PC-3 (cell line): ENCODE results near the gene TANK. TPM values are rescaled to one million over a fixed set of nuclear protein-coding genes. Genes with fewer than 3 reads are reported as not detected.
A peak's percentile ranks its signal among the peaks of the same experiment; 100 is the strongest.

ENCODE experiments used
- ATAC-seq: fragments of 200-7000 bp; cut with Tn5 transposase; 2 replicates; pipeline ENCODE4 v1.9.1; 2020; ENCODE audit warnings: mild to moderate bottlenecking, moderate library complexity
- BruUV-seq: library from RNA; stranded (reverse); fragments of 400-500 nt; replicated peaks from 2 replicates; lab custom pipeline; 2021; lab: Mats Ljungman, UMichigan
- CTCF ChIA-PET: fragments of 300-600 bp; sonication (Branson Sonifier 250); formaldehyde crosslinking; loops from one replicate; lab custom pipeline; 2022; ENCODE audit warnings: antibody characterized with exemption; lab: Charles Lee
- POLR2A ChIA-PET: fragments of 300-600 bp; sonication (Branson Sonifier 250); formaldehyde crosslinking; loops from one replicate; lab custom pipeline; 2022; ENCODE audit warnings: antibody characterized with exemption; ENCODE audit not compliant: unreplicated experiment; lab: Charles Lee
- DNase-seq: peaks from one replicate; pipeline ENCODE4 v3.0.0-alpha.2; 2015
- H2AFZ ChIP-seq: fragments of 300-600 bp; sonication (generic); 2 replicates; pipeline ENCODE4 v1.6.0; 2016; ENCODE audit warnings: antibody characterized with exemption, low read length
- H3F3A ChIP-seq: fragments of 300-600 bp; sonication (generic); one replicate; pipeline ENCODE4 v1.6.0; 2017; ENCODE audit warnings: antibody characterized with exemption, low read length, control low read depth, mild to moderate bottlenecking; ENCODE audit not compliant: unreplicated experiment
- H3K27ac ChIP-seq: fragments of 300-600 bp; sonication (generic); 2 replicates; pipeline ENCODE4 v1.5.1; 2016; ENCODE audit warnings: mild to moderate bottlenecking, low read length
- H3K27me3 ChIP-seq: fragments of 300-600 bp; sonication (generic); 2 replicates; pipeline ENCODE4 v1.6.1; 2016; ENCODE audit warnings: low read length, mixed read lengths
- H3K36me3 ChIP-seq: fragments of 300-600 bp; sonication (generic); 2 replicates; pipeline ENCODE4 v1.6.1; 2016; ENCODE audit warnings: low read depth, mixed run types, low read length, mixed read lengths
- H3K4me1 ChIP-seq: fragments of 300-600 bp; sonication (generic); 2 replicates; pipeline ENCODE4 v1.5.1; 2016; ENCODE audit warnings: low read length; ENCODE audit not compliant: insufficient read depth
- H3K4me2 ChIP-seq: fragments of 300-600 bp; sonication (generic); 2 replicates; pipeline ENCODE4 v1.6.0; 2016; ENCODE audit warnings: low read length
- H3K4me3 ChIP-seq: fragments of 300-600 bp; sonication (generic); 2 replicates; pipeline ENCODE4 v1.5.1; 2016; ENCODE audit warnings: mild to moderate bottlenecking, low read length, mixed read lengths
- H3K79me2 ChIP-seq: fragments of 300-600 bp; sonication (generic); 2 replicates; pipeline ENCODE4 v1.6.1; 2017; ENCODE audit warnings: low read length, mixed read lengths
- H3K9ac ChIP-seq: fragments of 300-600 bp; sonication (generic); 2 replicates; pipeline ENCODE4 v1.6.0; 2016; ENCODE audit warnings: mild to moderate bottlenecking, low read length
- H3K9me2 ChIP-seq: fragments of 300-600 bp; sonication (generic); replicated peaks from 2 replicates; pipeline ENCODE4 v1.6.1; 2016; ENCODE audit warnings: mixed run types, low read length, mixed read lengths
- H3K9me3 ChIP-seq: fragments of 300-600 bp; sonication (generic); 2 replicates; pipeline ENCODE4 v1.6.1; 2016; ENCODE audit warnings: low read length, mixed read lengths
- H4K20me1 ChIP-seq: fragments of 300-600 bp; sonication (generic); 2 replicates; pipeline ENCODE4 v1.6.1; 2016; ENCODE audit warnings: low read length, mixed read lengths
- CTCF ChIP-seq: fragments of 300-600 bp; sonication (generic); conservative IDR thresholded peaks from 2 replicates; pipeline ENCODE4 v1.5.1; 2017; ENCODE audit warnings: antibody characterized with exemption, low read depth, mild to moderate bottlenecking, low read length
- EZH2 ChIP-seq: fragments of 300-600 bp; sonication (generic); IDR thresholded peaks from one replicate; pipeline ENCODE4 v1.6.1; 2017; ENCODE audit warnings: antibody characterized with exemption, mild to moderate bottlenecking, low read length; ENCODE audit not compliant: unreplicated experiment
- EZH2phosphoT487 ChIP-seq: fragments of 300-600 bp; sonication (generic); IDR thresholded peaks from 2 replicates; pipeline ENCODE4 v1.6.1; 2018; ENCODE audit warnings: mild to moderate bottlenecking, antibody characterized with exemption, low read length, borderline replicate concordance
- intact Hi-C: fragments of 100-400 bp; cut with micrococcal nuclease; formaldehyde crosslinking; loops from 2 replicates; pipeline ENCODE4 v1.9.0; 2023
- total RNA-seq: library from RNA; depleted of rRNA; stranded (reverse); fragments of >200 nt; gene quantifications from 2 replicates; pipeline ENCODE4 v1.2.3, GENCODE V29; 2014

The TANK gene
- total RNA-seq, 1 experiment from 2014 or later: 23.7 TPM

GRCh38 chr2:161133366-161133765, 26.9 kb upstream of the TANK start:
- ChIA-PET CTCF (no interaction called here), POLR2A (no interaction called here)
- Histone ChIP-seq H3K27me3 (no peaks in the 10 kb centered on the region), H2AFZ (no peak overlapping the region), H3K4me1 (peaks cover 36% of the 10 kb centered on the region), H3K4me2 (no peak overlapping the region), H3K9me2 (no peaks in the 10 kb centered on the region), H4K20me1 (no peaks in the 10 kb centered on the region), H3K9ac (no peak overlapping the region), H3K9me3 (no peaks in the 10 kb centered on the region), H3K36me3 (no peaks in the 10 kb centered on the region), H3F3A (no peaks in the 10 kb centered on the region), H3K4me3 (no peak overlapping the region), H3K27ac (no peak overlapping the region), H3K79me2 (no peaks in the 10 kb centered on the region)
- BruUV-seq: no TSS peak
- no peak for ATAC-seq
- TF ChIP-seq EZH2 (no peak), EZH2phosphoT487 (no peak)
- no peak for DNase-seq
- intact Hi-C loops: no loop called here

- H3K4me3 ChIP-seq: peak overlapping the region; percentile 53
- CTCF ChIA-PET: no interaction called here
- intact Hi-C loops: no loop called here
These were observed 25.4 kb upstream of the TANK start for GRCh38 chr2:161134547-161135518.

More at GRCh38 chr2:161134547-161135518, 25.4 kb upstream of the TANK start:
- DNase-seq (peak; percentile 90), ATAC-seq (peak; percentile 76)
- TF ChIP-seq EZH2 (no peak), CTCF (no peak), EZH2phosphoT487 (no peak)
- no peaks in the 10 kb centered on the region for H3K9me2 ChIP-seq
- peak overlapping the region; percentile 42 for H3K27ac ChIP-seq
- H3K4me2 ChIP-seq: peak overlapping the region; percentile 84
- POLR2A ChIA-PET: no interaction called here
- no peak overlapping the region for H3K9ac ChIP-seq
- peak overlapping the region; percentile 50 for H2AFZ ChIP-seq
- H3K27me3 ChIP-seq: no peaks in the 10 kb centered on the region
- H3K4me1 ChIP-seq: peaks cover 29% of the 10 kb centered on the region
- H3F3A ChIP-seq: no peaks in the 10 kb centered on the region
- no TSS peak for BruUV-seq
- no peaks in the 10 kb centered on the region for H3K36me3 ChIP-seq
- H3K9me3 ChIP-seq: no peaks in the 10 kb centered on the region
- H4K20me1 ChIP-seq: no peaks in the 10 kb centered on the region
- no peaks in the 10 kb centered on the region for H3K79me2 ChIP-seq
